H1 (cell line): ENCODE data around the gene CHCHD6. TPM values are rescaled to one million over a fixed set of nuclear protein-coding genes. Genes with fewer than 3 reads are reported as not detected.

Source experiments
- CTCF ChIA-PET: fragments of 300-600 bp; sonication (Branson Sonifier 250); formaldehyde crosslinking; loops from one replicate; lab custom pipeline; 2021; ENCODE audit not compliant: partially characterized antibody; lab: Charles Lee
- POLR2A ChIA-PET: fragments of 300-600 bp; sonication (Branson Sonifier 250); formaldehyde crosslinking; loops from one replicate; lab custom pipeline; 2021; ENCODE audit warnings: inconsistent platforms; ENCODE audit not compliant: partially characterized antibody; lab: Charles Lee
- DNase-seq, 2 experiments: peaks; one replicate each; pipeline versions ENCODE4 v3.0.0 to v3.0.0-alpha.2; 2010 to 2022; ENCODE audit warnings: low spot score in 2 of 2, low read depth in 1 of 2, mixed read lengths in 1 of 2
- FAIRE-seq: peaks from 2 replicates; lab custom pipeline; 2011; peaks lifted over from hg19 to GRCh38; lab: Jason Lieb, UNC
- H2AFZ ChIP-seq: 2 replicates; pipeline ENCODE4 v1.8.1; 2012; ENCODE audit warnings: low read length, inconsistent platforms
- H2AK5ac ChIP-seq: 2 replicates; pipeline ENCODE4 v1.6.1; 2013; ENCODE audit warnings: low read depth, low read length
- H2BK120ac ChIP-seq: replicated peaks from 2 replicates; pipeline ENCODE3; 2013; ENCODE audit warnings: low read depth, low read length, inconsistent platforms
- H2BK12ac ChIP-seq: 2 replicates; pipeline ENCODE4 v1.6.1; 2013; ENCODE audit warnings: low read depth, low read length
- H2BK15ac ChIP-seq: 2 replicates; pipeline ENCODE4 v1.6.1; 2013; ENCODE audit warnings: low read length
- H2BK20ac ChIP-seq: 2 replicates; pipeline ENCODE4 v1.6.1; 2013; ENCODE audit warnings: low read length
- H2BK5ac ChIP-seq: 2 replicates; pipeline ENCODE4 v1.6.1; 2013; ENCODE audit warnings: low read depth, low read length
- H3K14ac ChIP-seq: 2 replicates; pipeline ENCODE4 v1.6.1; 2013; ENCODE audit warnings: inconsistent platforms; ENCODE audit not compliant: insufficient read length
- H3K18ac ChIP-seq: 2 replicates; pipeline ENCODE4 v1.6.1; 2013; ENCODE audit warnings: low read length; ENCODE audit errors: extremely low read depth
- H3K23ac ChIP-seq: 2 replicates; pipeline ENCODE4 v1.6.1; 2013; ENCODE audit warnings: inconsistent platforms; ENCODE audit not compliant: insufficient read length
- H3K23me2 ChIP-seq: 2 replicates; pipeline ENCODE4 v1.6.1; 2013; ENCODE audit warnings: low read depth, low read length
- H3K27ac ChIP-seq: 2 replicates; pipeline ENCODE4 v1.6.1; 2011; ENCODE audit warnings: low read depth, low read length, inconsistent platforms
- H3K27me3 ChIP-seq, 4 experiments: replicated peaks in 1 of 4; 1 replicate in 1 of 4; 2 replicates in 3 of 4; pipeline versions ENCODE4 v1.6.1 to v1.8.1; 2011 to 2013; ENCODE audit warnings: low read length in 3 of 4, mild to moderate bottlenecking in 3 of 4, inconsistent platforms in 2 of 4, mixed read lengths in 2 of 4, moderate library complexity in 1 of 4; ENCODE audit not compliant: control insufficient read depth in 3 of 4, insufficient read depth in 3 of 4; ENCODE audit errors: extremely low read depth in 1 of 4
- H3K36me3 ChIP-seq, 4 experiments: 2 replicates each; pipeline versions ENCODE4 v1.6.1 to v1.8.1; 2011 to 2013; ENCODE audit warnings: mild to moderate bottlenecking in 4 of 4, low read length in 3 of 4, moderate library complexity in 2 of 4, control low read depth in 1 of 4, inconsistent platforms in 1 of 4; ENCODE audit not compliant: insufficient read depth in 4 of 4, control insufficient read depth in 2 of 4
- H3K4ac ChIP-seq: replicated peaks from 2 replicates; pipeline ENCODE3; 2013; ENCODE audit warnings: low read length, low read depth, mixed read lengths, inconsistent platforms; ENCODE audit not compliant: insufficient read length
- H3K4me1 ChIP-seq, 4 experiments: replicated peaks in 1 of 4; 1 replicate in 1 of 4; 2 replicates in 3 of 4; pipeline versions ENCODE4 v1.6.1 to v1.8.1; 2011 to 2013; ENCODE audit warnings: low read length in 3 of 4, inconsistent platforms in 2 of 4, mixed read lengths in 1 of 4; ENCODE audit not compliant: insufficient read depth in 4 of 4, control insufficient read depth in 3 of 4
- H3K4me2 ChIP-seq, 2 experiments: 2 replicates each; pipeline versions ENCODE4 v1.6.1 to v1.8.1; 2011 to 2013; ENCODE audit warnings: low read depth in 2 of 2, low read length in 2 of 2, control low read depth in 1 of 2, inconsistent platforms in 1 of 2, mild to moderate bottlenecking in 1 of 2; ENCODE audit not compliant: insufficient read depth in 1 of 2
- H3K4me3 ChIP-seq, 4 experiments: fragments of 200-600, 300-600 bp in 1 of 4; sonication (generic), shearing (Covaris generic), sonication (Bioruptor Twin) in 1 of 4; 2 replicates each; pipeline versions ENCODE4 v1.5.1 to v1.8.1; 2011 to 2016; ENCODE audit warnings: low read length in 4 of 4, low read depth in 3 of 4, control low read depth in 2 of 4, inconsistent platforms in 2 of 4, mild to moderate bottlenecking in 2 of 4, mixed read lengths in 1 of 4, moderate library complexity in 1 of 4; ENCODE audit not compliant: insufficient read depth in 2 of 4; ENCODE audit errors: extremely low read depth in 1 of 4
- H3K56ac ChIP-seq: replicated peaks from 2 replicates; pipeline ENCODE3; 2013; ENCODE audit warnings: low read depth, mild to moderate bottlenecking, mixed read lengths, low read length, inconsistent platforms; ENCODE audit not compliant: insufficient read length
- H3K79me1 ChIP-seq: 2 replicates; pipeline ENCODE4 v1.6.1; 2013; ENCODE audit warnings: low read depth, low read length, control low read depth
- H3K79me2 ChIP-seq, 2 experiments: 2 replicates each; pipeline versions ENCODE4 v1.6.1 to v1.8.1; 2012 to 2013; ENCODE audit warnings: low read length in 2 of 2, mild to moderate bottlenecking in 2 of 2, inconsistent platforms in 1 of 2; ENCODE audit not compliant: insufficient read depth in 2 of 2, control insufficient read depth in 1 of 2
- H3K9ac ChIP-seq, 4 experiments: replicated peaks in 1 of 4; 1 replicate in 1 of 4; 2 replicates in 3 of 4; pipeline versions ENCODE4 v1.6.1 to v1.8.1; 2011 to 2013; ENCODE audit warnings: low read depth in 3 of 4, low read length in 3 of 4, control low read depth in 2 of 4, mild to moderate bottlenecking in 2 of 4, moderate library complexity in 2 of 4, inconsistent platforms in 1 of 4; ENCODE audit errors: extremely low read depth in 1 of 4
- H3K9me3 ChIP-seq, 2 experiments: 2 replicates each; pipeline versions ENCODE4 v1.6.1 to v1.8.1; 2012 to 2013; ENCODE audit warnings: mild to moderate bottlenecking in 2 of 2, moderate library complexity in 2 of 2, control low read depth in 1 of 2, inconsistent platforms in 1 of 2, low read depth in 1 of 2, low read length in 1 of 2, mixed read lengths in 1 of 2; ENCODE audit not compliant: insufficient read depth in 2 of 2
- H4K20me1 ChIP-seq, 2 experiments: replicated peaks in 1 of 2; 2 replicates each; pipeline versions ENCODE3 to v1.8.1; 2011 to 2013; ENCODE audit warnings: inconsistent platforms in 2 of 2, low read length in 2 of 2, mild to moderate bottlenecking in 1 of 2; ENCODE audit not compliant: insufficient read depth in 2 of 2, control insufficient read depth in 1 of 2
- H4K5ac ChIP-seq: 2 replicates; pipeline ENCODE4 v1.6.1; 2013; ENCODE audit warnings: low read length, low read depth, mixed read lengths, inconsistent platforms; ENCODE audit not compliant: insufficient read length
- H4K8ac ChIP-seq: 2 replicates; pipeline ENCODE4 v1.8.0; 2013; ENCODE audit warnings: mild to moderate bottlenecking, moderate library complexity, low read length, inconsistent platforms; ENCODE audit not compliant: insufficient read depth; ENCODE audit errors: extremely low read depth
- H4K91ac ChIP-seq: replicated peaks from 2 replicates; pipeline ENCODE3; 2013; ENCODE audit warnings: low read length, mixed read lengths, inconsistent platforms; ENCODE audit not compliant: insufficient read length
- CTBP2 ChIP-seq: IDR thresholded peaks from 2 replicates; pipeline ENCODE4 v1.7.0; 2011; ENCODE audit warnings: borderline replicate concordance, mild to moderate bottlenecking, moderate library complexity, mixed read lengths, low read length; ENCODE audit not compliant: insufficient read depth, insufficient read length
- polyA plus RNA-seq, 7 experiments: library from polyadenylated mRNA; depleted of rRNA in 3 of 7; stranded (reverse) in 5 of 7; unstranded in 2 of 7; fragments of >200 nt in 5 of 7; fragments of 200-250 nt in 2 of 7; gene quantifications; 1 replicate in 5 of 7; 2 replicates in 1 of 7; 4 replicates in 1 of 7; pipeline versions ENCODE4 v1.2.1 to v1.2.3, GENCODE V29; 2011 to 2013; ENCODE audit warnings: missing spikeins in 2 of 7, mixed read lengths in 2 of 7
- total RNA-seq: library from RNA; stranded (reverse); fragmentation: NEBNext Ultra II Directional; extraction: Animal tissue kit (Norgen Biotek cat#: 25700); gene quantifications from 2 replicates; pipeline ENCODE4 v1.2.1, GENCODE V29; 2021

The CHCHD6 gene
- total and polyA plus RNA-seq, 2 of the 8 experiments (the other 6 are each of a cell fraction or from before 2014, with no cell fraction given) = 32.4 to 37.6 TPM

- Histone ChIP-seq H4K5ac (no peak overlapping the region), H2AK5ac (no peak overlapping the region), H3K27me3 (no peaks in the 10 kb centered on the region), H3K56ac (no peak overlapping the region), H3K14ac (no peak overlapping the region), H3K27ac (no peak overlapping the region), H4K20me1 (peaks cover 0 to 1% of the 10 kb centered on the region in 2 experiments), H2BK15ac (no peak overlapping the region), H3K4me1 (peaks cover 0 to 3% (median 1%) of the 10 kb centered on the region in 4 experiments; a peak in 3 of 7 replicates), H3K9ac (no peak overlapping the region), H3K4me3 (no peak overlapping the region), H3K4ac (no peak overlapping the region), H3K4me2 (no peak overlapping the region), H3K23me2 (no peaks in the 10 kb centered on the region), H2BK120ac (no peak overlapping the region), H3K79me1 (peaks cover 3% of the 10 kb centered on the region; the same call in 1 of the 2 replicates), H3K79me2 (no peaks in the 10 kb centered on the region; a peak in 1 of 4 replicates), H3K23ac (no peak overlapping the region), H2BK5ac (no peak overlapping the region), H3K18ac (no peak overlapping the region), H2AFZ (no peak overlapping the region), H4K91ac (no peak overlapping the region), H3K36me3 (no peaks in the 10 kb centered on the region; a peak in 1 of 8 replicates), H3K9me3 (no peaks in the 10 kb centered on the region), H2BK20ac (no peak overlapping the region), H4K8ac (no peak overlapping the region), H2BK12ac (no peak overlapping the region)
- ChIA-PET CTCF (interaction anchor here (0.7 to 5.9 kb wide), 2 partner anchors 11 to 88 kb away, joined by 3 to 28 read pairs; no protein-coding TSS in a partner anchor), POLR2A (no interaction called here)
- no peak for TF ChIP-seq CTBP2
- no peak for DNase-seq
- FAIRE-seq = no peak
Measured at GRCh38 chr3:126763035-126763434, 59.0 kb downstream of the CHCHD6 start.
